Right atrium auricular region (tissue), 2 donors: ENCODE results near the gene TTI1. TPM values are rescaled to one million over a fixed set of nuclear protein-coding genes. Genes with fewer than 3 reads are reported as not detected.
A peak's percentile ranks its signal among the peaks of the same experiment; 100 is the strongest.

Experiments
- DNase-seq: peaks from one replicate; pipeline ENCODE4 v3.0.0-alpha.2; 2019; ENCODE audit warnings: low spot score
- H3K27ac ChIP-seq, 2 donors: fragments of 200-600 bp; sonication (generic); 1 replicate in 1 of 2; 2 replicates in 1 of 2; pipeline ENCODE4 v1.5.1; 2016 to 2019
- H3K27me3 ChIP-seq, 2 donors: fragments of 200-600 bp; sonication (generic); one replicate each; pipeline versions ENCODE4 v1.5.1 to v1.6.0; 2017 to 2019
- H3K36me3 ChIP-seq: fragments of 200-600 bp; sonication (generic); one replicate; pipeline ENCODE4 v1.5.1; 2016
- H3K4me1 ChIP-seq, 2 donors: fragments of 200-600 bp; sonication (generic); one replicate each; pipeline versions ENCODE4 v1.5.1 to v1.6.0; 2017 to 2019
- H3K4me3 ChIP-seq, 2 donors: fragments of 200-600 bp; sonication (generic); 1 replicate in 1 of 2; 2 replicates in 1 of 2; pipeline ENCODE4 v1.5.1; 2017 to 2019; ENCODE audit warnings: mild to moderate bottlenecking in 1 of 2, moderate library complexity in 1 of 2
- H3K9me3 ChIP-seq, 2 donors: fragments of 200-600 bp; sonication (generic); one replicate each; pipeline ENCODE4 v1.5.1; 2019
- CTCF ChIP-seq, 2 donors: fragments of 200-600 bp; sonication (generic); IDR thresholded peaks; one replicate each; pipeline ENCODE4 v1.5.1; 2019; ENCODE audit warnings: antibody characterized with exemption in 2 of 2
- total RNA-seq, 2 donors: library from RNA; depleted of rRNA; stranded (reverse); fragments of >200 nt; gene quantifications; one replicate each; pipeline ENCODE4 v1.1.0, GENCODE V29; 2016

TTI1 gene
- total RNA-seq, 2 donors from 2014 or later: 10.8 to 11.5 TPM

- Histone ChIP-seq H3K4me3 (no peak overlapping the region), H3K27me3 (no peaks in the 10 kb centered on the region), H3K9me3 (no peaks in the 10 kb centered on the region), H3K36me3 (no peaks in the 10 kb centered on the region), H3K4me1 (peaks cover 0 to 53% of the 10 kb centered on the region in 2 donors), H3K27ac (peak overlapping the region; percentile 73 to 91)
- TF ChIP-seq CTCF (IDR thresholded peaks at IDR 0.05): no peak
- DNase-seq: no peak
Measured at GRCh38 chr20:37984018-37984785, 49.1 kb downstream of the TTI1 start.

- Histone ChIP-seq H3K9me3 (no peaks in the 10 kb centered on the region), H3K4me3 (no peak overlapping the region), H3K4me1 (peaks cover 0 to 44% of the 10 kb centered on the region in 2 donors), H3K27ac (peak overlapping the region; percentile 73 to 91), H3K27me3 (no peaks in the 10 kb centered on the region), H3K36me3 (no peaks in the 10 kb centered on the region)
- TF ChIP-seq CTCF (IDR thresholded peaks at IDR 0.05): no peak
- no peak for DNase-seq
Measured at GRCh38 chr20:37983286-37983685, 50.0 kb downstream of the TTI1 start.

GRCh38 chr20:37981568-37981967 is 51.7 kb downstream of the TTI1 start:
- Histone ChIP-seq H3K27ac (no peak overlapping the region), H3K36me3 (no peaks in the 10 kb centered on the region), H3K4me1 (peaks cover 0 to 27% of the 10 kb centered on the region in 2 donors), H3K27me3 (no peaks in the 10 kb centered on the region), H3K9me3 (no peaks in the 10 kb centered on the region), H3K4me3 (no peak overlapping the region)
- TF ChIP-seq CTCF (IDR thresholded peaks at IDR 0.05): no peak
- DNase-seq: no peak

- Histone ChIP-seq H3K4me3 (no peak overlapping the region), H3K27me3 (no peaks in the 10 kb centered on the region), H3K27ac (no peak overlapping the region), H3K9me3 (no peaks in the 10 kb centered on the region), H3K4me1 (peaks cover 0 to 20% of the 10 kb centered on the region in 2 donors), H3K36me3 (no peaks in the 10 kb centered on the region)
- no peak for DNase-seq
- TF ChIP-seq CTCF (IDR thresholded peaks at IDR 0.05): no peak
Measured at GRCh38 chr20:37980876-37981275, 52.4 kb downstream of the TTI1 start.

- Histone ChIP-seq H3K4me3 (no peak overlapping the region), H3K9me3 (no peaks in the 10 kb centered on the region), H3K27me3 (no peaks in the 10 kb centered on the region), H3K36me3 (no peaks in the 10 kb centered on the region), H3K4me1 (peaks cover 0 to 16% of the 10 kb centered on the region in 2 donors), H3K27ac (no peak overlapping the region)
- no peak for TF ChIP-seq CTCF (IDR thresholded peaks at IDR 0.05)
- no peak for DNase-seq
Measured at GRCh38 chr20:37980383-37980782, 52.9 kb downstream of the TTI1 start.
